Measurements from ENCODE around the gene TRAPPC3L.

DNA sequence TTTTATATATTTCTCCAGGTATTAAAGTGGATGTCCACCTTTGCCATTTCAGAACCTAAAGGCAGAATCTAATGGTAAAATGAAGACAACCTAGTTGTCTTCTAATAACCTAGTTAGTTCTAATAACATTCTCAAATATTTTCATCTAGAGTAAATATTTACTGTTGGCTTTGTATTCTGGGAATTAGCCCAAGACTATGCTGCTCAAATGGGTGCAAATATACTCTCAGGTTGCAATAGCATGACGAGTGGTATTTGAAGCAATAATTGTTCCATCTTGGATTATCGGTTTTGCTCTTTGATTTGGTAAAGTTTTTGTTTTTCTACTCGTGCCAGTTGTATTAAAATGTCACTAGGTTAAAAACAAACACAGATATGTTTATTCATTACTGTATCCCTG is 49.8 kb upstream of the TRAPPC3L start:
- TF ChIP-seq, protein P1, sequence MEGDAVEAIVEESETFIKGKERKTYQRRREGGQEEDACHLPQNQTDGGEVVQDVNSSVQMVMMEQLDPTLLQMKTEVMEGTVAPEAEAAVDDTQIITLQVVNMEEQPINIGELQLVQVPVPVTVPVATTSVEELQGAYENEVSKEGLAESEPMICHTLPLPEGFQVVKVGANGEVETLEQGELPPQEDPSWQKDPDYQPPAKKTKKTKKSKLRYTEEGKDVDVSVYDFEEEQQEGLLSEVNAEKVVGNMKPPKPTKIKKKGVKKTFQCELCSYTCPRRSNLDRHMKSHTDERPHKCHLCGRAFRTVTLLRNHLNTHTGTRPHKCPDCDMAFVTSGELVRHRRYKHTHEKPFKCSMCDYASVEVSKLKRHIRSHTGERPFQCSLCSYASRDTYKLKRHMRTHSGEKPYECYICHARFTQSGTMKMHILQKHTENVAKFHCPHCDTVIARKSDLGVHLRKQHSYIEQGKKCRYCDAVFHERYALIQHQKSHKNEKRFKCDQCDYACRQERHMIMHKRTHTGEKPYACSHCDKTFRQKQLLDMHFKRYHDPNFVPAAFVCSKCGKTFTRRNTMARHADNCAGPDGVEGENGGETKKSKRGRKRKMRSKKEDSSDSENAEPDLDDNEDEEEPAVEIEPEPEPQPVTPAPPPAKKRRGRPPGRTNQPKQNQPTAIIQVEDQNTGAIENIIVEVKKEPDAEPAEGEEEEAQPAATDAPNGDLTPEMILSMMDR (IDR thresholded peaks at IDR 0.05; ENCODE audit: low read depth, low read length), result no peak
- no peak for TF ChIP-seq EZH2phosphoT487 (IDR thresholded peaks at IDR 0.05; ENCODE audit: low read depth)
